SU-DHL-6 (cell line): Measurements from ENCODE around the gene NLGN2.

Experiments used
- H2AFZ ChIP-seq: fragments of 200-600 bp; sonication (generic); 2 replicates; pipeline ENCODE4 v1.6.1; 2014; ENCODE audit warnings: low read depth, mild to moderate bottlenecking, moderate library complexity, mixed read lengths, antibody characterized with exemption, low read length; ENCODE audit not compliant: severe bottlenecking
- H3F3A ChIP-seq: fragments of 200-600 bp; shearing (Covaris generic); 2 replicates; pipeline ENCODE4 v1.6.0; 2016; ENCODE audit warnings: antibody characterized with exemption, mild to moderate bottlenecking; ENCODE audit not compliant: insufficient read depth
- H3K27ac ChIP-seq: fragments of 200-600 bp; sonication (generic); 2 replicates; pipeline ENCODE4 v1.5.1; 2016; ENCODE audit warnings: low read depth, mild to moderate bottlenecking, low read length, moderate library complexity, mixed read lengths
- H3K27me3 ChIP-seq: fragments of 200-600 bp; sonication (generic), shearing (Covaris generic); 2 replicates; pipeline ENCODE4 v1.6.0; 2014; ENCODE audit warnings: mild to moderate bottlenecking, low read length
- H3K36me3 ChIP-seq: fragments of 200-600 bp; sonication (generic); 2 replicates; pipeline ENCODE4 v1.6.1; 2014; ENCODE audit warnings: mild to moderate bottlenecking, low read length, mixed read lengths
- H3K4me2 ChIP-seq: fragments of 300-600, 200-600 bp; shearing (Covaris generic), sonication (generic); 2 replicates; pipeline ENCODE4 v1.6.0; 2014; ENCODE audit warnings: low read length, low read depth, mild to moderate bottlenecking; ENCODE audit not compliant: poor library complexity, severe bottlenecking
- H3K4me3 ChIP-seq: fragments of 200-600 bp; sonication (generic); 2 replicates; pipeline ENCODE4 v1.5.1; 2014; ENCODE audit warnings: antibody characterized with exemption, low read length, mild to moderate bottlenecking, mixed read lengths; ENCODE audit not compliant: insufficient read depth, poor library complexity, severe bottlenecking
- H3K79me2 ChIP-seq: fragments of 200-600 bp; sonication (generic); 2 replicates; pipeline ENCODE4 v1.6.1; 2014; ENCODE audit warnings: mild to moderate bottlenecking, low read length, moderate library complexity; ENCODE audit not compliant: insufficient read depth
- H3K9ac ChIP-seq: fragments of 200-600 bp; sonication (generic); 2 replicates; pipeline ENCODE4 v1.7.0; 2014; ENCODE audit warnings: mild to moderate bottlenecking, low read length
- H3K9me2 ChIP-seq: fragments of 200-600 bp; sonication (generic); replicated peaks from 2 replicates; pipeline ENCODE4 v1.6.1; 2014; ENCODE audit warnings: low read length; ENCODE audit not compliant: insufficient read depth
- H3K9me3 ChIP-seq: fragments of 200-600 bp; sonication (generic); 2 replicates; pipeline ENCODE4 v1.6.1; 2014; ENCODE audit warnings: low read length, mixed read lengths; ENCODE audit not compliant: insufficient read depth
- H4K20me1 ChIP-seq: fragments of 200-600 bp; sonication (generic); 2 replicates; pipeline ENCODE4 v1.6.1; 2014; ENCODE audit warnings: low read depth, mild to moderate bottlenecking, antibody characterized with exemption, low read length, moderate library complexity, mixed read lengths
- CTCF ChIP-seq: fragments of 200-600 bp; sonication (generic); IDR thresholded peaks from one replicate; pipeline ENCODE4 v1.5.1; 2017; ENCODE audit warnings: antibody characterized with exemption, mild to moderate bottlenecking, low read length, moderate library complexity; ENCODE audit not compliant: insufficient read depth, poor library complexity, severe bottlenecking
- EZH2phosphoT487 ChIP-seq: fragments of 200-600 bp; sonication (generic), shearing (Covaris generic); conservative IDR thresholded peaks from 2 replicates; pipeline ENCODE4 v1.6.1; 2018; ENCODE audit warnings: mild to moderate bottlenecking, antibody characterized with exemption, low read length, moderate library complexity, mixed read lengths

Gene NLGN2

DNA sequence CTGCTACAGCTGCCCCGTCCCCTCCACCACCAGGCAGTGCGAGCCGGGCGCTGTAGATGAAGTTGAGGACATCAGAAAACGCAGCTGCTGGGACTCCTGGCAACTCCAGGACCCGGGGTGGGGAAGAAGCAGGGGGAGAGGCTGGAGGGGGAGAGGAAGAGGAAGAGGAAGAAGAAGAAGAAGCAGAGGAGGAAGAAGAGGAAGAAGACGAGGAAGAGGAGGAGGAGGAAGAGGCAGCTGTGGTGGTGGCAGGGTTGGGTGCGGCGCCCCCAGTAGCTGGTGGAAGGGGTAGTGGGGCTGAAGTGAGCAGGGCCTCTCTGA is 58.6 kb downstream of the NLGN2 start:
- TF ChIP-seq EZH2phosphoT487 (no peak), CTCF (no peak)
- Histone ChIP-seq H3K9ac (no peak overlapping the region), H3K36me3 (no peaks in the 10 kb centered on the region), H3K4me2 (no peak overlapping the region), H3K27me3 (no peaks in the 10 kb centered on the region), H3K4me3 (no peak overlapping the region), H4K20me1 (no peaks in the 10 kb centered on the region), H2AFZ (no peak overlapping the region), H3K79me2 (no peaks in the 10 kb centered on the region), H3F3A (no peaks in the 10 kb centered on the region), H3K27ac (no peak overlapping the region), H3K9me2 (no peaks in the 10 kb centered on the region), H3K9me3 (no peaks in the 10 kb centered on the region)

GRCh38 chr17:7466639-7467341 is 59.1 kb downstream of the NLGN2 start:
- no peaks in the 10 kb centered on the region for H3K36me3 ChIP-seq
- no peak for TF ChIP-seq CTCF
- TF ChIP-seq EZH2phosphoT487, result no peak
- H3K9me3 ChIP-seq, result no peaks in the 10 kb centered on the region
- no peak overlapping the region for H3K9ac ChIP-seq
- H2AFZ ChIP-seq, result no peak overlapping the region
- H3K4me2 ChIP-seq, result no peak overlapping the region
- no peaks in the 10 kb centered on the region for H3K27me3 ChIP-seq
- no peaks in the 10 kb centered on the region for H4K20me1 ChIP-seq
- H3K9me2 ChIP-seq, result no peaks in the 10 kb centered on the region
- H3K4me3 ChIP-seq, result no peak overlapping the region
- H3K79me2 ChIP-seq, result no peaks in the 10 kb centered on the region
- H3F3A ChIP-seq, result no peaks in the 10 kb centered on the region
- no peak overlapping the region for H3K27ac ChIP-seq

- H3F3A ChIP-seq, result no peaks in the 10 kb centered on the region
- H3K9ac ChIP-seq, result no peak overlapping the region
- no peaks in the 10 kb centered on the region for H3K9me3 ChIP-seq
- no peaks in the 10 kb centered on the region for H3K36me3 ChIP-seq
- no peaks in the 10 kb centered on the region for H3K9me2 ChIP-seq
- H3K79me2 ChIP-seq, result no peaks in the 10 kb centered on the region
- H3K27me3 ChIP-seq, result no peaks in the 10 kb centered on the region
- no peak overlapping the region for H2AFZ ChIP-seq
- H3K4me2 ChIP-seq, result no peak overlapping the region
- no peak overlapping the region for H3K27ac ChIP-seq
- H3K4me3 ChIP-seq, result no peak overlapping the region
- no peak for TF ChIP-seq CTCF
- TF ChIP-seq EZH2phosphoT487, result no peak
- no peaks in the 10 kb centered on the region for H4K20me1 ChIP-seq
Observed at GRCh38 chr17:7467498-7467897, 59.9 kb downstream of the NLGN2 start.
